Breast epithelium (tissue), 4 donors: ENCODE results near the gene WDR86. TPM values are rescaled to one million over a fixed set of nuclear protein-coding genes. Genes with fewer than 3 reads are reported as not detected.

Experiments
- DNase-seq, 2 donors: peaks; one replicate each; pipeline ENCODE4 v3.0.0-alpha.2; 2019; ENCODE audit warnings: low spot score in 2 of 2
- H3K27ac ChIP-seq, 2 donors: fragments of 200-600 bp; sonication (generic) in 1 of 2; one replicate each; pipeline ENCODE4 v1.5.1; 2016 to 2019; ENCODE audit warnings: mild to moderate bottlenecking in 1 of 2
- H3K27me3 ChIP-seq, 2 donors: fragments of 200-600 bp; sonication (generic) in 1 of 2; one replicate each; pipeline versions ENCODE4 v1.5.1 to v1.6.0; 2017 to 2019; ENCODE audit warnings: control low read depth in 1 of 2, mild to moderate bottlenecking in 1 of 2
- H3K36me3 ChIP-seq: fragments of 200-600 bp; one replicate; pipeline ENCODE4 v1.5.1; 2019
- H3K4me1 ChIP-seq, 2 donors: fragments of 200-600 bp; sonication (generic); one replicate each; pipeline ENCODE4 v1.5.1; 2016 to 2019; ENCODE audit warnings: control low read depth in 1 of 2
- H3K4me3 ChIP-seq, 3 donors: fragments of 200-600 bp; sonication (generic); 1 replicate in 2 of 3; 2 replicates in 1 of 3; pipeline ENCODE4 v1.5.1; 2016 to 2019; ENCODE audit warnings: mild to moderate bottlenecking in 3 of 3, moderate library complexity in 2 of 3
- H3K9me3 ChIP-seq, 2 donors: fragments of 200-600 bp; sonication (generic) in 1 of 2; one replicate each; pipeline ENCODE4 v1.5.1; 2016 to 2019; ENCODE audit warnings: control low read depth in 1 of 2
- CTCF ChIP-seq, 3 donors: fragments of 450-650 bp; IDR thresholded peaks; one replicate each; pipeline ENCODE4 v1.5.1; 2016 to 2017; ENCODE audit warnings: antibody characterized with exemption in 3 of 3, mild to moderate bottlenecking in 3 of 3, moderate library complexity in 3 of 3
- POLR2A ChIP-seq: fragments of 450-650 bp; IDR thresholded peaks from one replicate; pipeline ENCODE4 v1.6.1; 2016; ENCODE audit warnings: antibody characterized with exemption, mild to moderate bottlenecking, moderate library complexity
- POLR2AphosphoS5 ChIP-seq, 3 donors: sonication (generic); formaldehyde crosslinking; IDR thresholded peaks; one replicate each; pipeline ENCODE4 v1.6.1; 2017; ENCODE audit warnings: antibody characterized with exemption in 3 of 3
- intact Hi-C: fragments of 100-400 bp; cut with DNase I; formaldehyde crosslinking; loops from one replicate; pipeline ENCODE4 v1.15.1; 2023; ENCODE audit warnings: low total_unique reads
- total RNA-seq, 3 donors: library from RNA; depleted of rRNA; stranded (reverse); fragments of >200 nt; gene quantifications; one replicate each; pipeline ENCODE4 v1.1.0, GENCODE V29; 2016

WDR86 gene
- total RNA-seq, 3 donors from 2014 or later = 15.5 to 61.5 (median 57.0) TPM

DNA sequence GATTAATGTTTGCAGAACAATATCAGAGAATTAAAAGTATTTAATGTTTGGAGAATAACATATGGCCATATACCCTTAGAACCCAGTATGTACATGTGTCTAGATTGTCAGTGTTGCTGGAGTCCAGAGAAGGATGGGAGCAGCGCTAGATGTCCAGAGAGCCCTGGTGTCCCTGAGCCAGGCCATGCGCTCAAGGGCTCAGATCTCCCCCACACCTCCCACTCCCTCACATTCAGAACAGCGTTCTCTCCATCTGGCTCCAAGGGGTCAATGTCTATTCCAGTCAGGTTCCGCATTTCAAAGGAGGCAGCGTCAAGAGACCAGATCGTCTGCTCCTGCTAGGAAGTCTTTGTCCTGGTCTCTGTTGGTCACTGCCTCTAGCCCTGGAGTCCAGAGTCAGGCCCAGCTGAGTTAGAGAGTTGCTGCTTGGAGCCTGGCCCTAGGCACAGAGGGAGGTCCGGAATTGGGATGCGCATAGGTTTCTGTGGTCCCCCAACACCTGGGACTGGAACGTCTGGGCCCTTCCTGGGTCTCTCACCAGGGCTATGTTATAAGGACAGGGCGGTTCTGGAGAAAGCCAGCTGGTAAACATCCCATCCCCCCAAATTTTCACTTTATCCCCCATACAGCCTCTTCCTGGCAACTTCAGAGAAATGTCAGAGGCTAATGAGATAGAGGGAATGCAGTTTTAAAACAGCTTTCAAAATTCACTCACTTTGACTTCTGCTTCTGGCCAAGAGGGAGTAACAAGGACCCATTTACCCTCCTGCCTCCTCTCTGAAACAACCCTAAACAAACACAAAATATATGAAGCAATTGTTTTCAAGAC lies 6.5 kb upstream of the WDR86 start:
- Histone ChIP-seq H3K9me3 (no peaks in the 10 kb centered on the region), H3K27me3 (no peaks in the 10 kb centered on the region), H3K4me3 (no peak overlapping the region), H3K27ac (peak overlapping the region in 1 of 2 donors; percentile 36), H3K36me3 (no peaks in the 10 kb centered on the region), H3K4me1 (no peaks in the 10 kb centered on the region)
- intact Hi-C loops = no loop called here
- no peak for DNase-seq
- no peak for TF ChIP-seq POLR2AphosphoS5 (IDR thresholded peaks at IDR 0.05)
- no peak for TF ChIP-seq POLR2A
- no peak for TF ChIP-seq CTCF (IDR thresholded peaks at IDR 0.05)

DNA sequence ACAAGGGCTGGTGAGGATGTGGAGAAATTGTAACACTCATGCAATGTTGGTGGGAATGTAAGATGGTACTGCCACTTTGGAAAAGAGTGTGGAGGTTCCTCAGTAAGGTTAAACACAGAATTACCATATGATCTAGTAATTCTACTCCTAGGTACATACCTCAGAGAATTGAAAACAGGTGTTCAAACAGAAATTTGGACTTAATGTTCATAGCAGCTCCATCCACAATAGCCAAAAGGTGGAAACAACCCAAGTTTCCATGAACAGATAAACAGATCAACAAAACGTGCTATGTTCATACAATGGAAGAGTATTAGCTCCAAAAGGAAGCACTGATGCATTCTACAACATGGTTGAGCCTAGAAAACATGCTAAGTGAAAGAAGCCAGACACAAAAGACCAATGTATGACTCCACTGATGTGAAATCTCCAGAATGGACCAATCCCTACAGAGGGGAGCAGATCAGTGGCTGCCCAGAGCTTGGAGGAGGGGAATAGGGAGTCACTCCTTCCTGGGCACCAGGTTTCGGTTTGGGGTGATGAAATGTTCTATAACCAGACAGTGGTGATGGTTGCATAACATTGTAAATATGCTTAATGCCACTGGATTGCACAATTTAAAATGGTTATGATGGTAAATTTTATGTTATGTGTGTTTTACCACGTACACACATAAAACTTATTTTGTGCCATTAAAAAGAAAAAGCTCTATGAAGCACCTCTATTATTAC lies 5.7 kb upstream of the WDR86 start:
- intact Hi-C loops = no loop called here
- Histone ChIP-seq H3K27ac (no peak overlapping the region), H3K27me3 (peaks cover 0 to under 1% of the 10 kb centered on the region in 2 donors), H3K4me1 (no peaks in the 10 kb centered on the region), H3K4me3 (no peak overlapping the region), H3K9me3 (no peaks in the 10 kb centered on the region), H3K36me3 (no peaks in the 10 kb centered on the region)
- TF ChIP-seq CTCF (IDR thresholded peaks at IDR 0.05) (no peak), POLR2A (no peak), POLR2AphosphoS5 (IDR thresholded peaks at IDR 0.05) (no peak)
- DNase-seq = no peak

DNA sequence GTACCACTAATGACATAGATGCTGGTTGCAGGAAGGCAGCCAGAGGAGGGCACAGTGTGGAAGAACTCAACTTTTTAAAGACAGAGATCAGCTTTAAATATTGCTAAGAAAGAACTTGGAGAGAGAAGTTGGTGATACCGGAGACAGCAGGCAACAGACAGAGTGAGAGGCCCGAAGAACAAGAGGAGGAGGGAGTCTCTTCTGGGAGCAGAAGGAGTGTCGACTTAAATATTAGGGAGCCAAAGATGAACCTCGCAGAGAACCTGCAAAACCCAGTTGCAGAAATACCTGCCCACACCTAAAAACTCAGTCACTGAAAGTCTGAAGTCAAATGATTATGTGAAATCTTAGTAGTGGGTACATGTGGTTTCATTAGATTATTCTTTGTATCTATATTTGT lies 3.4 kb upstream of the WDR86 start:
- H3K4me1 ChIP-seq = peaks cover 4% of the 10 kb centered on the region in 2 donors
- peaks cover 0 to 17% of the 10 kb centered on the region in 2 donors for H3K27me3 ChIP-seq
- intact Hi-C loops = no loop called here
- TF ChIP-seq POLR2AphosphoS5 (IDR thresholded peaks at IDR 0.05) = no peak
- TF ChIP-seq CTCF (IDR thresholded peaks at IDR 0.05) = no peak
- TF ChIP-seq POLR2A = no peak
- DNase-seq = no peak
- no peaks in the 10 kb centered on the region for H3K36me3 ChIP-seq
- H3K27ac ChIP-seq = no peak overlapping the region
- no peaks in the 10 kb centered on the region for H3K9me3 ChIP-seq
- H3K4me3 ChIP-seq = no peak overlapping the region

DNA sequence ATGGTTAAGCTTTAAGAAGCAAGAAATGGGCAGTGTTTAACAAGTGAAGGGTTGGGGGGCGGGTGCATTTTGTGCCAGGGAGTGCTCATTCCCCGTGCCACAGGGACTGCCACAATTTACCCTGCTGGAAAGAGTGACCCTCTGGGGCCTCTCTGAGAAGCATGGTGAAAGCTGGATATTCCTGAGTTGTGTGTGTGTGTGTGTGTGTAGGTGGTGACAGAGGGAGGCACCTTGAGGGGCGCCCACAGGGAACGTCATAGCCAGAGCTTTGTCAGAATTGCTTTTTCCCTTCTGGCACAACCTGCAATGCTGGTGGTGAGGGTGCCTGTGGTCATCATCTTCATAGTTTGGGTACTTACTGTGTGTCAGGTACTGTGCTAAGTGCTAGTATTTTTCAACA lies 2.5 kb upstream of the WDR86 start:
- Histone ChIP-seq H3K9me3 (no peaks in the 10 kb centered on the region), H3K27ac (no peak overlapping the region), H3K4me3 (no peak overlapping the region), H3K4me1 (peaks cover 4% of the 10 kb centered on the region in 2 donors), H3K27me3 (peaks cover 0 to 17% of the 10 kb centered on the region in 2 donors), H3K36me3 (no peaks in the 10 kb centered on the region)
- no peak for DNase-seq
- no peak for TF ChIP-seq CTCF (IDR thresholded peaks at IDR 0.05)
- TF ChIP-seq POLR2AphosphoS5 (IDR thresholded peaks at IDR 0.05) = no peak
- no peak for TF ChIP-seq POLR2A
- intact Hi-C loops = no loop called here

DNA sequence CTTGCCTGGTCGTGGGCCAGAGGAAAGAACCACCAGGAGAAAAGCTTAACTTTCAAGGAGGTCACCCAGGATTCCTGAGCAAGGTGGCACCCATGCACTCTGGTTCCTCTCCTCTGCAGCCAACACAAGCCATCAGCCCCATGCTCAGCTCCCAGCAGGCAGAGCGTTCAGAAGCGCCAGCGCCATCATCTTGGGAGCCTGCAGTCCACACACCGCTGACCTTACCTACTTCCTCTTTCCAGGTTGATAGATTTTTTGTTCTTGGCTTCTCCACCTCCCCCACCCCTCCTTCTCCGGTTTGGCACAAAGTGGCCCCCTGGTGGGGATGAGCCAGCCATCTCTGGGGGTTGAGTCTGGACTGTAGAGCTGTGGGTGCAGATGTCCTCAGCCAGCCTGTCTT lies 1.7 kb upstream of the WDR86 start:
- H3K4me3 ChIP-seq = no peak overlapping the region
- peaks cover 0 to 17% of the 10 kb centered on the region in 2 donors for H3K27me3 ChIP-seq
- TF ChIP-seq POLR2AphosphoS5 (IDR thresholded peaks at IDR 0.05) (no peak), CTCF (IDR thresholded peaks at IDR 0.05) (no peak), POLR2A (no peak)
- H3K4me1 ChIP-seq = peaks cover 4% of the 10 kb centered on the region in 2 donors
- H3K36me3 ChIP-seq = no peaks in the 10 kb centered on the region
- intact Hi-C loops = no loop called here
- no peak for DNase-seq
- peak overlapping the region in 1 of 2 donors; percentile 91 for H3K27ac ChIP-seq
- no peaks in the 10 kb centered on the region for H3K9me3 ChIP-seq
